GM12892 (cell line): ENCODE results near the gene RFX3.

Experiments
- POLR2A ChIP-seq: IDR thresholded peaks from 2 replicates; pipeline ENCODE4 v1.6.1; 2011; ENCODE audit warnings: low read depth, low read length, control low read depth
- POLR2AphosphoS5 ChIP-seq: IDR thresholded peaks from 2 replicates; pipeline ENCODE4 v1.6.1; 2011; ENCODE audit warnings: low read depth, low read length, control low read depth
- TAF1 ChIP-seq: IDR thresholded peaks from 2 replicates; pipeline ENCODE4 v1.6.1; 2011; ENCODE audit warnings: low read depth, mild to moderate bottlenecking, control low read depth, low read length, borderline replicate concordance

DNA sequence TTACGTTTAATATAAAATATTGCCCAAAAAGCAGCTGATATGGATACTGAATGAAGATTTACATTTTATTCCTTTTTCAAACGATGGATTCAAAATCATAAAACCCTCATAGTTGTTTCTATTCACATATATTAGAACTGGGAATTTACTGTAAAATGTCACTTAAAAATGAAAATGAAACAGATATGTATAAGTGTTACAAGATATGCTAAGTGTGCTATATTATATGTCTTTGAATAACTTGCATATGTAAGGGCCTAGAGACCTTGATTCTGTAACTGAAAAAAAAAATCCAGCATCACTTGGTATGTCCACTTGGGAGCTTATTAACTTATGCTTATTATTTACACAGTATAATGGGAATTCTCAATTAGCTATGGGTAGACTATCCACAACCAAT lies 43.2 kb downstream of the RFX3 start:
- TF ChIP-seq POLR2AphosphoS5 (no peak), POLR2A (no peak), TAF1 (no peak)
